Brain microvascular endothelial cell (primary cell): ENCODE data around the gene SH3RF3.

Experiments
- DNase-seq: peaks from one replicate; pipeline ENCODE4 v3.0.0-alpha.2; 2020
- H3K27ac ChIP-seq: fragments of 250-450 bp; sonication (Bioruptor Pico); 2 replicates; pipeline ENCODE4 v1.5.1; 2020; ENCODE audit warnings: mild to moderate bottlenecking, moderate library complexity
- H3K27me3 ChIP-seq: fragments of 250-450 bp; sonication (Bioruptor Pico); replicated peaks from 2 replicates; pipeline ENCODE4 v1.5.1; 2020; ENCODE audit warnings: mild to moderate bottlenecking
- H3K36me3 ChIP-seq: fragments of 250-450 bp; sonication (Bioruptor Pico); replicated peaks from 2 replicates; pipeline ENCODE4 v1.5.1; 2020; ENCODE audit warnings: mild to moderate bottlenecking
- H3K4me3 ChIP-seq: 2 replicates; pipeline ENCODE4 v1.5.1; 2011; ENCODE audit warnings: low read depth, mild to moderate bottlenecking, control low read depth, low read length, moderate library complexity
- in situ Hi-C: cut with HindIII; loops from 2 replicates; pipeline ENCODE4 v1.10.0; 2017; ENCODE audit warnings: low sequenced_read_pairs, low pct_ligation_motif_present
- TF ChIP-seq, protein P1 (sequence below): IDR thresholded peaks from 2 replicates; pipeline ENCODE4 v1.5.1; 2011; ENCODE audit warnings: low read depth, mild to moderate bottlenecking, moderate library complexity, low read length, control low read depth, inconsistent platforms; ENCODE audit errors: missing control alignments

Gene SH3RF3

DNA sequence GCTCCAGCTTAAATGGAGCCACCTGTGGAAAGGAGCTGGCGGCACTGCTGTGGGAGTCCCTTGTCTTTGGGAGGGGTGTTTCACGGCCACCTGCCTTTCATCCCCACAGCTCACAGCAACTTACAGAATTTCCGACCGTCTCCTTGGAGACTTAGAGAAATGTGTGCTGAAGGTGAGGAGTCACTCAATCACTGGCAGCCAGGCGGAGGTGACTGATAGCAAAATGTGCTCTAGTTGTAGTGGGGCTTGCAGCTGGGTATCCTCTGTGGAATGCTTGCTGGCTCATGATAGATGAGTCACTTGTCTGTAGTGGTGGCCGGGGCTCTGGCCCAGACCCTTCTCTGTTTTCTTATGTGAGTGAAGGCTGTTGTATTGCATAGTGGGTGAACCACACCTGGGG is 110.7 kb downstream of the SH3RF3 start:
- H3K27me3 ChIP-seq, result no peaks in the 10 kb centered on the region
- DNase-seq, result peak; percentile 75
- H3K36me3 ChIP-seq, result no peaks in the 10 kb centered on the region
- no peak overlapping the region for H3K4me3 ChIP-seq
- TF ChIP-seq, protein P1, sequence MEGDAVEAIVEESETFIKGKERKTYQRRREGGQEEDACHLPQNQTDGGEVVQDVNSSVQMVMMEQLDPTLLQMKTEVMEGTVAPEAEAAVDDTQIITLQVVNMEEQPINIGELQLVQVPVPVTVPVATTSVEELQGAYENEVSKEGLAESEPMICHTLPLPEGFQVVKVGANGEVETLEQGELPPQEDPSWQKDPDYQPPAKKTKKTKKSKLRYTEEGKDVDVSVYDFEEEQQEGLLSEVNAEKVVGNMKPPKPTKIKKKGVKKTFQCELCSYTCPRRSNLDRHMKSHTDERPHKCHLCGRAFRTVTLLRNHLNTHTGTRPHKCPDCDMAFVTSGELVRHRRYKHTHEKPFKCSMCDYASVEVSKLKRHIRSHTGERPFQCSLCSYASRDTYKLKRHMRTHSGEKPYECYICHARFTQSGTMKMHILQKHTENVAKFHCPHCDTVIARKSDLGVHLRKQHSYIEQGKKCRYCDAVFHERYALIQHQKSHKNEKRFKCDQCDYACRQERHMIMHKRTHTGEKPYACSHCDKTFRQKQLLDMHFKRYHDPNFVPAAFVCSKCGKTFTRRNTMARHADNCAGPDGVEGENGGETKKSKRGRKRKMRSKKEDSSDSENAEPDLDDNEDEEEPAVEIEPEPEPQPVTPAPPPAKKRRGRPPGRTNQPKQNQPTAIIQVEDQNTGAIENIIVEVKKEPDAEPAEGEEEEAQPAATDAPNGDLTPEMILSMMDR, result no peak
- in situ Hi-C loops, result no loop called here
- H3K27ac ChIP-seq, result no peak overlapping the region

DNA sequence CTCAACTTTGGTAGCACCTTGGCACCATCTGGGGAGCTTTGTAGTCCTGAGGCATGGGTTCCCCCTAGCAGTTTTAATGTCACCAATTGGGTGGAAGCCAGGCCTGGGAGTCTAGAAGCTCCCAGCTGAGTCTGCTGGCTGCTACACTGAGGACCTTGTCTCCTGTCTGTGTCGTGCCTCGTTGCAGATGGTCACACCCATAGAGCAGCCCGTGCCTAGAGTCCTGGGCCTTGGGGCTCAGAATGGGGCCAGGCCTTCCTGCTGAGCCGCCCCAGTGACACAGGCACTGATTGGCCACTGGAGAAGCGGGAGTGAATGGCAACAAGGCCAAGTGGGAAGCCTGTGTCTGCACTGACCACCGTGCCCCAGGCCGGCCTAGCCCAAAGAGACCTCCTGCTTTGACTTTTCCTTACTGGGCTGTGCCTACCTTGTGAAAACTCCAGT is 113.2 kb downstream of the SH3RF3 start:
- TF ChIP-seq, protein P1, result no peak
- in situ Hi-C loops, result no loop called here
- Histone ChIP-seq H3K27ac (peak overlapping the region; percentile 57), H3K27me3 (no peaks in the 10 kb centered on the region), H3K36me3 (no peaks in the 10 kb centered on the region), H3K4me3 (no peak overlapping the region)
- no peak for DNase-seq

DNA sequence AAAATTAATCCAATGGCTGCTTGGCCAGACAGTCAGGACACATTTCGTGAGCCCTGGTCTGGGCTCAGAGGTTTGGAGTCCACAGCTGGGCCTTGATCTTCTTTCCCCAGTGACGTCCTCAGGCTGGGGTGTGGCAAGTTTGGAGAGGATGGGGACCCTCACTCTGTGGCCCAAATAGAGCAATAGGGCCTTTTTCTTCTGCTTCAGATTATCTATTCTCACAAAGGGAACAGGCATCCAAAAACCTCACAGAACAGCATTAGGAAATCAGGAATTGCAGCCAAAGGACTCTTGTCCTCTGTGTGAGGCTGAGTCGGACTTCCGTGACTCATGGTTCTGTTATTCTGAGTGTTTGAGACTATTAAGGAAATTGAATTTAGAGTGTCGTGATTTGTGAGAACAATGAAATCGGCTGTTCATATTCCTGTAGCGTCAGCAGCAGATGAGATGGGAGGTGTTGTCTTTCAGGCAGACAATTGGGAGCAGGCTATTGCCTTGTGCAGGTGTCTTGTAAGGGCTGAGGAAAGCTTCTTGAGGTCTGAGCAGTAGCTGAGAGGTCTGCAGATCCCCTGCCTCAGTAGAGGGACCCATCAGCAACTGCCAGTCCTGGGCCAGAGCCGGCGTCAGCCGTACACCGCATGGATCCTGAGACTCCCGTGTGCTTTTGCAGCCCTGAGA is 113.8 kb downstream of the SH3RF3 start:
- no peaks in the 10 kb centered on the region for H3K36me3 ChIP-seq
- in situ Hi-C loops, result no loop called here
- no peaks in the 10 kb centered on the region for H3K27me3 ChIP-seq
- DNase-seq, result peak; percentile 84
- H3K27ac ChIP-seq, result peak overlapping the region; percentile 57
- H3K4me3 ChIP-seq, result no peak overlapping the region
- TF ChIP-seq, protein P1, result no peak

- no peak overlapping the region for H3K27ac ChIP-seq
- in situ Hi-C loops, result no loop called here
- no peak for DNase-seq
- H3K36me3 ChIP-seq, result no peaks in the 10 kb centered on the region
- TF ChIP-seq, protein P1, result no peak
- no peaks in the 10 kb centered on the region for H3K27me3 ChIP-seq
- H3K4me3 ChIP-seq, result no peak overlapping the region
Measured at GRCh38 chr2:109243526-109244303, 114.7 kb downstream of the SH3RF3 start.

GRCh38 chr2:109244304-109244582 is 115.2 kb downstream of the SH3RF3 start:
- no peak overlapping the region for H3K4me3 ChIP-seq
- no peaks in the 10 kb centered on the region for H3K27me3 ChIP-seq
- no peaks in the 10 kb centered on the region for H3K36me3 ChIP-seq
- in situ Hi-C loops, result no loop called here
- no peak overlapping the region for H3K27ac ChIP-seq
- no peak for DNase-seq
- TF ChIP-seq, protein P1, result no peak
